ENCODE data around the gene IGFBPL1.

IGFBPL1 gene

DNA sequence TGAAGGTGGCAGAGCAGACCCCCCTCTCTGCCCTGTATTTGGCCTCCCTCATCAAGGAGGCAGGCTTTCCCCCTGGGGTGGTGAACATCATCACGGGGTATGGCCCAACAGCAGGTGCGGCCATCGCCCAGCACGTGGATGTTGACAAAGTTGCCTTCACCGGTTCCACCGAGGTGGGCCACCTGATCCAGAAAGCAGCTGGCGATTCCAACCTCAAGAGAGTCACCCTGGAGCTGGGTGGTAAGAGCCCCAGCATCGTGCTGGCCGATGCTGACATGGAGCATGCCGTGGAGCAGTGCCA, 27.9 kb downstream of the IGFBPL1 start:
- DNase-seq (ENCODE audit: low read depth) = no peak

GRCh38 chr9:38395653-38396370, 28.4 kb downstream of the IGFBPL1 start:
- DNase-seq (ENCODE audit: low read depth) = no peak

- no peak for DNase-seq (ENCODE audit: low read depth)
These were observed 29.8 kb downstream of the IGFBPL1 start for GRCh38 chr9:38394416-38394815.

DNA sequence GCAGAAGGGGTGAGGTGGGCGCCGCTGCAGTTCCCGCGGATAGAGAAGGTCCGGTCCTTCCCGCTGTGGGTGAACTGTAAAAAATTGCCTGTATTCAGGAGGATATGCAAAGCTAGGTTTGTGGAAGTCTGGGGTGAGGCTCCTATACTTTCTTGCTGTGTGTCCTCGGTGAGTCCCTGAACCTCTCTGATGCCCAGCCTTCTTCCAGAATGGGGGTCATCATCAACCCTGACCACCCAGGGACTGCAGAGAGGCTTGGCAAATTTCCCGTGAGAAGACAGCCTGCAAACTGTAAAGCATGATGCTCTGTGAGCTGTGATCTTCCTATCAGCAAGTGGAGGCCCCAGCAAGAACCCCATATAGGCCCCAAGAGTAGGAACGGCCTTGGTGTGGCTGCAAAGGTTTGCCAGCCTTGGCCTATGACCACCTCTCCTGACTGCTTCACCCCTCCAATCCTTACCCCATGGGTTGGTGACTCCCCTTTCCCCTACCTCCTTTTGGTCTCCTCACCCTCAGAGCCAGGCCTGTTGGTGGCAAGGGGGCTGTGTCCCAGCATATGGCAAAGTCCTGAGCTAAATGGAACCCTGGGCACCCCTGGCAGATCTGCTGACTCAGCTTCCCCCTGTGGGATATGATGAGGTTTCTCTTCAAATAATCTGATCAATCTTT, 31.0 kb downstream of the IGFBPL1 start:
- DNase-seq (ENCODE audit: low read depth) = no peak

DNA sequence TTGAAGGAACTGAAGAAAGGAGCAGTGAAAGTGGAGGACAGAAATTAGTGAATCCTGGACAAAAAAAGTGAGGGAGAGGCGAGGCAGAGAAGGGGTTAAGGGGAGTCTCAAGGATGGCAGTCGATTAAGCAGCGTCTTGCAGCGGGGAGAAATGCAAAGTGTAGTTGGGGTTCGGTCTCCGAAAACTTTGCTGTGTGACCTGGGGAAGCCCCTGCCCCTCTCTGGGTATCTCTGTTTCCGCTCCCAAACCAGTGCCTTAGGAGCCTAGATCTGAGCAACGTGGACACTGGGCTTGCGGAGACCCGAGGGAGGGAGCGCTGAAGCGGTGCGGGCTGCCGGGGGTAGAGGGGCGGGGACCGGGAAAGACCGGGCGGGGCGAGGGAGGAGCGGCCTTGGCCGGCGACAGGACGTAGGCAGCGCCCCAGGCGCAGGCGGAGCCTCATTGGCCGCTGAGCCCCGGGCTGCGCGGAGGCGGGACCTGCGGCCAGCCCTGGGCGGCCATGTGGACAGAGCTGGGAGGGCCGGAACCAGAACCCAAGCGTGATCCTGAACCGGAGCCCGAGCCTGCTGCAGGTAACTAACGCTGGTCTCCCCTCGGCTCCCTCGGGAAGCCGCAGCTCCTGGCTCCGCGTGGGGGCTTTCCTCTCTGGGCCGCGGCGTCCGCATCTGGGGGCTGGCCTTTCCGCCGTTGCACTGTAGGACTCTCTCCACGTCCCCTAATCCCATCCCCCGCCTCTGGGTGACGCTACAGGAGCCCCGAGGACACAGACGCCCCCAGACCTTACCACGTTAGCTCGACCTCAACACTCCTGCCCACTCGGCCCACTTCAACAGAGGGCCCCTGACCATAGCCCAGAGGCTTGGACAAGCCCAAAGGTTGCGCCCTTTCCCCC, 31.8 kb downstream of the IGFBPL1 start, which contains the start of gene ALDH1B1:
TSS of gene ALDH1B1 (plus strand) at position 468 of the 893 bp plus-strand sequence. CDS start 3,047 bp downstream, outside the sequence.
- DNase-seq (ENCODE audit: low read depth) = peak; percentile 83

GRCh38 chr9:38391278-38392118, 32.8 kb downstream of the IGFBPL1 start:
- DNase-seq (ENCODE audit: low read depth) = no peak

GRCh38 chr9:38390851-38391250, 33.4 kb downstream of the IGFBPL1 start:
- no peak for DNase-seq (ENCODE audit: low read depth)

- no peak for DNase-seq (ENCODE audit: low read depth)
These were observed 33.8 kb downstream of the IGFBPL1 start for GRCh38 chr9:38390442-38390841.

GRCh38 chr9:38389313-38389712, 34.9 kb downstream of the IGFBPL1 start:
- DNase-seq (ENCODE audit: low read depth) = no peak

DNA sequence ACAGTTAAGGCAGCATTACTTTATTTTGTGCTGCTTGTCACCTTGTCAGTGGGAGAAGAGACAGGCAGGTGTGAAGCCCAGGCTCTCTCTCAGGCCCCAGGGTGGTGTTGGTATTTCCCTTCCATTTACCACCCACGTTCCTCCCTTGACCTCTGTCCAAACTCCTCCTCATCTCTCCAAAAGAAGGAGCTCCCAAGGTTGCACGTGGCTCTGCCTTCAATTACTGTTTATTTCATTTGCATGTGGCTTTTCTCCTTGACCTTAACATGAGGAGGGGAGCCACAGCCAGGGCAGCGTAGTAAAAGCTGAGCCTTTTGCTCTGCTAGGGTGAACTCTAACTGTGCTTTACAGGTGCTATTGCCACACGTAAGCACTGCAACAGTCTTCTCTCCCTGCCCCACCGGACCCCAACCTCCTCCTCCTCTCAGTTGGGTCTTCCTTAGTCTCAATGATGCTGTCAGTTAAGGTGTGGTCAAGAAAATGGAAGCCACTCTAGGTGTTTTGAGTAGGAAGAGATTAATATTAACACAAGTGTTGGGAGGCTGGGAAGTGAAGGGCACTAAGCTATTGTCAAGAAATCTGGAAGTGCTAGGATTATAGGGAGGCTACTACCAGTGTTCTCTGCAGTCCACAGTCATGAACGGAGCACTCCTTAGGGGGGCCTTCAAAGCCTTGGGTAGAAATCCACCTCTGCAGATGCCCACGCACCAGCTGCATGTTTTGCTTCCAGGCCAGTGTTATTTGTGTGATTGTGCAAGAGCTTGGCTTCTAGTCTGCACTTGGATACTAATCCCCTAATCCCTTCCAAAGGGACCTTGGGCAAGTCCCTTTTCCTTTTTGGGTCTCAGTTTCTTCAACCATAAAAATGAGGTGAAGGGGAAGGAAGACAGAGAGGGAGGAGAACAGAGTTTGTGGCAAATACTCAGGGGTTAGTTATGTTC, 35.7 kb downstream of the IGFBPL1 start:
- DNase-seq (ENCODE audit: low read depth) = peak; percentile 52

- no peak for DNase-seq (ENCODE audit: low read depth)
These were observed 36.5 kb downstream of the IGFBPL1 start for GRCh38 chr9:38387751-38388150.

DNA sequence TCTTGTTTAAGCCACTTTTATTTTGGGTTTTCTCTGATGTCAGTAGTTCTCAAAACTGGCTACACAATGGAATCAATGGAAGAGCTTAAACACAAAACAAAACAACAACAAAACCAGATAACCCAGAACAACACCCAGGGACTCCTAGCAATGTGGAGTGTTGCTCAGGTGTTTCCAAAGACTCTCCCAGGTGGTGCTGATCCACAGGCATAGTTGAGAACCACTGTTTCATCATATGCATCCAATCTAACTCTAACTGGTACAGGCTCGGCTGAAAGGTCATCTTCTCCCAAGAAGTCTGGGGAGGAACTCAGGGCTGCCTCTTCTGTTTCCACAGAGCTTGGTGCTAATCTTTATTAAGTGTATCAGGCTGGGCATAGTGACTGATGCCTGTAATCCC, 37.2 kb downstream of the IGFBPL1 start:
- DNase-seq (ENCODE audit: low read depth) = no peak

DNA sequence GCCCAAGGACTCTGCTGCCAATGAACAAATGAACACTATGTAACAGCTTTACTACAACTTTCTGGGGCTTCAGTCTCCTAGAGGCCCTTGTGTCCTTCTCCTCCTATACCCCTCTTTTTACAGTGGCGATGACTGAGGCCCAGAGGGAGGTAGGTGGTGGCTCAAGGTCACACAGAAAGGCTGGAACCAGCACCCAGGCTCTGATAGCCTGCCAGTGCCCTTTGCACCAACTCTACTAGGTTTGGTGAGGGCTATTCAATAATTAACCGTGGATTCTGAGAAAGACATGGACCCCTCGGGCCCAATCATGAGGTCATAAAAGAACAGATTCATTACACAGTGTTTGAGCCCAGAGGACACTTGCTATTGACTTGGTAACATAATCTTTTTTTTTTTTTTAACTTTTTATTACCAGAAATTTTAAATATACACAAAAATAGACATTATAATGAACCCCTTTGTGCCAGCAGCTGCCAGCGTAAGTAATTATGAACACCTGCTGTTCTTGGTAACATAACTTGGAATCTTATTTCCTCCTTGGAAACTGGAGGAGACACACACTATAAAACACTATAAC, 37.8 kb downstream of the IGFBPL1 start:
- no peak for DNase-seq (ENCODE audit: low read depth)

DNA sequence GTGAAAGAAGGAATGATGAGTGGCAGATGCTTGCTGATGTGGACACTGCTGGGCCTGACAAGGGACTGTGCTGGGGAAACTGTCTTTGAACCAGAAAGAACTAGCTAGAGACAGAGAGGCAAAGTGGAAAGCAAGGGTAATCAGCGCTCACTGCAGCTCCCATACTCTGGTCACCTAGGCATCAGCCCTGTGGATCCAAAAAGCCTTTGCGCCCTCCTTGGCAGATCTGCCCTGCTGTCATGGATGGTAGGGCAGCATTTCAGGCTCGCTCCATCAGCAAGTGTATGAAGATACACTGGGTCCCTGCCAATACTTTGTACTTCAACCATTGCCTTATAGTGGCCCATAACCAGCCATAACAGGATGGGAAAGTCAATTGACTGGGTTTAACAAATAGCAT, 38.4 kb downstream of the IGFBPL1 start:
- DNase-seq (ENCODE audit: low read depth) = no peak

DNA sequence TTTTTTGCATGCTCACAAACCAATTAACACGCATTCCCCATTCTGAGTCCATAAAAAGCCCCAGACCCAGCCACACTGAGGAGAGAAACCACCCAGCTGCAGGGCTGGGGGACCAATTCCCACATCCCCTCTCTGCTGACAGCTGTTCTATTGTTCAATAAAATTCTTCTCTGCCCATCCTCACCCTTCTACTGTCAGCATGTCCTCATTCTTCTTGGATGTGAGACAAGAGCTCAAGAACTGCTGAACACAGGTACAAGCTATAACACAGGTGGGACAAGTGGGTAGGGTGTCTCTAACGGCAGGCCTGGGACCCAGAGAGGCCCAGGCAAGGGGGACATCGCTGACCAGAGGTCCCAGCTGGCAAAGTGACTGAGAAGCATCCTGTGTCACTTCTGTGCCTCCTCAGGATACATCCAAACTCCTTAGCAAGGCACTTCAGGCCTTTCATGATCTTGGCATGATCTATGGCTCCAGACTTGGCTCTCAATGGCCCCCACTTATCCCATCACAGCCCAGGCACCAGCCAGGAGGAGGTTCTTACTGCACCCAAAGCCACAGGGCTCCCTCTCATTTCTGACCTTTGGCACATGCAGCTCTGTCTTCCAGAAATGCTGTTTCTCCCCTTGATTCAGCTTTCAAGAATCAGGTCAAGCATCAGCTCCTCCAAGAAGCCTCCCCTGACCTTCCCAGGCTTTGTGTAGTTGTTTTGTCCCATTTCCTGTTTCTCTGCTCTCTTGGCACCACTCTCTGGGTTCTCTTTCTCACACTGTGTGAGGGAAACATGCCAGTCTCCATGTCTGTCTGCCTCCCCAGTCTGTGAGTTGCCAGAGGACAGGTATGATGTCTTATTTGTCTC, 39.0 kb downstream of the IGFBPL1 start:
- DNase-seq (ENCODE audit: low read depth) = no peak

DNA sequence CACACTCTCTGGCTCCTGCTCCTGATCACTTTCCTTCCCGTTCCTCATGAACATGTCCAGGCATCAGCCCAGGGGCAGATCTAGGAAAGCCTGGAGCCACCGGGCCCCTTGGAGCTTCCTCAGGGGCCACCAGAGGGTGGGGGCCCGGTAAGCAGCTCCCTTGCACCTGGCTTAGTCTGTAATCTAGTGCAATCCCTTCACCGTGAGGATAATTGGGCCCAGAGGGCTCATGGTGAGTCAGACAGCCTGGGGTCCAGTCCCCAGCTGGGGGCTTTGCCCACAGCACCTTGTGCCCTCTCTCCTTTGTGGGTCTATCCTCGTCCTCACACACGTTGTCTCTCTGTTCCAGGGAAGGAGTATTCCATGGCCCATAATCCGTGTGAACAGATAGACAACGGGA, 42.1 kb downstream of the IGFBPL1 start:
- DNase-seq (ENCODE audit: low read depth) = no peak

DNA sequence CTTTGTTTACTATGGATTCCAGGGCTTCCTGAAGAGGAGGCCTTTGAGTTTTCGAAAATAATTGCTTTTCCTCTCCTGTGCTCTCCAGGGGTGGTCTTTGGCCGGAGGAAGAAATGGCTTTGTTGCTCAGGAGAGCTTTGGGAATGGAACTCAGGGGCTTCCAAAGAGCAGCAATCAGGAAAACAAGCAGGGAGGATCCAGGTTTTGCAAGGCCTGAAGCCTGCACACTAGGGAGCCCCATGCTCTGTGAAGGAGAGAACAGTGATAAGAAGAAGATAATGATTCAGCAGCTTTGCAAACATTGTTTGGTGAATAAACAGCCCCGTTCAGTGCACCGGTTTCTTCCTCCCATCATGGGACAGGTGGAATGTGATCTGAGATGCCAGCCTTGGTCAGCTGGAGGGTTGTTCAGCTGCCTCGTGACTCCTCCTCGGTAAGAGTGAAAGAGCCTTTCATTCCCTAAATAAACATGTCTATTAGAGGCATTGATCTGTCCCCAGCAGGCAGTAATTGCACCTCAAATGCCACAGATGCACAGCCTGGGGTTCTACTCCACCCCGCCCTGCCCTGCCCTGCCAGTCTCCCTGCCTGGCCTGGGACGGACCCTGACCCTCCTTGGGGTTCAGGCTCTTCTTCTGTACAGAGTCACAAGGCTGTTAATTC, 43.3 kb downstream of the IGFBPL1 start:
- no peak for DNase-seq (ENCODE audit: low read depth)

GRCh38 chr9:38380230-38380871, 43.9 kb downstream of the IGFBPL1 start:
- no peak for DNase-seq (ENCODE audit: low read depth)
